Activated naive CD4-positive, alpha-beta T cell treated with anti-CD3 and anti-CD28 coated beads, Interleukin-2, amount 50 U/mL, for 24 hours (primary cell): ENCODE results near the gene CSNK2A2.

ENCODE experiments used
- H3K27ac Mint-ChIP-seq: one replicate; pipeline ENCODE4 v1.8.0; 2021; ENCODE audit warnings: mild to moderate bottlenecking, mixed read lengths
- H3K27me3 Mint-ChIP-seq: one replicate; pipeline ENCODE4 v1.8.0; 2021; ENCODE audit warnings: mixed read lengths
- H3K36me3 Mint-ChIP-seq: one replicate; pipeline ENCODE4 v1.8.0; 2021; ENCODE audit warnings: mixed read lengths
- H3K4me1 Mint-ChIP-seq: one replicate; pipeline ENCODE4 v1.8.0; 2021; ENCODE audit warnings: mixed read lengths
- H3K4me3 Mint-ChIP-seq: one replicate; pipeline ENCODE4 v1.8.0; 2021; ENCODE audit warnings: mild to moderate bottlenecking, mixed read lengths
- H3K9me3 Mint-ChIP-seq: one replicate; pipeline ENCODE4 v1.8.0; 2021; ENCODE audit warnings: mixed read lengths

The CSNK2A2 gene

GRCh38 chr16:58211846-58212245 is 13.9 kb upstream of the CSNK2A2 start:
- Mint-ChIP-seq H3K27me3 (peaks cover 15% of the 10 kb centered on the region), H3K4me1 (no peaks in the 10 kb centered on the region), H3K9me3 (peaks cover 4% of the 10 kb centered on the region), H3K36me3 (peaks cover 2% of the 10 kb centered on the region), H3K27ac (no peak overlapping the region), H3K4me3 (no peak overlapping the region)

- H3K4me1 Mint-ChIP-seq: no peaks in the 10 kb centered on the region
- H3K36me3 Mint-ChIP-seq: peaks cover 2% of the 10 kb centered on the region
- H3K9me3 Mint-ChIP-seq: peaks cover 4% of the 10 kb centered on the region
- H3K27ac Mint-ChIP-seq: no peak overlapping the region
- peaks cover 15% of the 10 kb centered on the region for H3K27me3 Mint-ChIP-seq
- no peak overlapping the region for H3K4me3 Mint-ChIP-seq
Observed at GRCh38 chr16:58211245-58211644, 13.3 kb upstream of the CSNK2A2 start.

GRCh38 chr16:58205276-58206036 is 7.5 kb upstream of the CSNK2A2 start:
- Mint-ChIP-seq H3K9me3 (no peaks in the 10 kb centered on the region), H3K27ac (no peak overlapping the region)

DNA sequence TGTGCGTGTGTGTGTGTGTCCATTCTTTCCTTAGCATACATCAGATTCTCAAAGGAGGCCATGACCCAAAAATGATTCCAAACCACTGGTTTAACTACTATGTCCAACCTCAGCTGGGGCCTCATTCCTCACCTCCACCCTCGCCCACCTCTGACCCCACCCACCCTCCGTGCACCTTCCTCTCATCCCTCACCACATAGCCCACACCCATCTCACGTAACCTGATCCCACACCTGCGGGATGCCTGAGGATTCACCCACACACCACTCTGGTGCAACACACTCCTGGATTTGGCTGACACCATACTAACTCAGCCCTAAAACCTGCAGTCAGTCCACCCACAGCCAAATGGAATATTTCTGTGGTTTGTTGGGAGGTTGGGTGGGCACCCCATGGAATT is 3.3 kb upstream of the CSNK2A2 start:
- no peak overlapping the region for H3K4me3 Mint-ChIP-seq
- no peak overlapping the region for H3K27ac Mint-ChIP-seq
- peaks cover 11% of the 10 kb centered on the region for H3K27me3 Mint-ChIP-seq
- no peaks in the 10 kb centered on the region for H3K36me3 Mint-ChIP-seq
- peaks cover 21% of the 10 kb centered on the region for H3K4me1 Mint-ChIP-seq
- no peaks in the 10 kb centered on the region for H3K9me3 Mint-ChIP-seq

More at GRCh38 chr16:58205276-58206036, 7.5 kb upstream of the CSNK2A2 start:
- Mint-ChIP-seq H3K27me3 (peaks cover 9% of the 10 kb centered on the region), H3K36me3 (no peaks in the 10 kb centered on the region), H3K4me1 (no peaks in the 10 kb centered on the region), H3K4me3 (no peak overlapping the region)

- Mint-ChIP-seq H3K27me3 (peaks cover 11% of the 10 kb centered on the region), H3K4me3 (peak overlapping the region; percentile 9), H3K36me3 (peaks cover 5% of the 10 kb centered on the region), H3K9me3 (no peaks in the 10 kb centered on the region), H3K27ac (no peak overlapping the region), H3K4me1 (peaks cover 31% of the 10 kb centered on the region)
Observed at GRCh38 chr16:58200004-58200797, 2.3 kb upstream of the CSNK2A2 start.

GRCh38 chr16:58198803-58199411 is 1.0 kb upstream of the CSNK2A2 start:
- peaks cover 41% of the 10 kb centered on the region for H3K4me1 Mint-ChIP-seq
- H3K27me3 Mint-ChIP-seq: peaks cover 9% of the 10 kb centered on the region
- H3K4me3 Mint-ChIP-seq: peak overlapping the region; percentile 85
- peaks cover 9% of the 10 kb centered on the region for H3K36me3 Mint-ChIP-seq
- peak overlapping the region; percentile 91 for H3K27ac Mint-ChIP-seq
- no peaks in the 10 kb centered on the region for H3K9me3 Mint-ChIP-seq

DNA sequence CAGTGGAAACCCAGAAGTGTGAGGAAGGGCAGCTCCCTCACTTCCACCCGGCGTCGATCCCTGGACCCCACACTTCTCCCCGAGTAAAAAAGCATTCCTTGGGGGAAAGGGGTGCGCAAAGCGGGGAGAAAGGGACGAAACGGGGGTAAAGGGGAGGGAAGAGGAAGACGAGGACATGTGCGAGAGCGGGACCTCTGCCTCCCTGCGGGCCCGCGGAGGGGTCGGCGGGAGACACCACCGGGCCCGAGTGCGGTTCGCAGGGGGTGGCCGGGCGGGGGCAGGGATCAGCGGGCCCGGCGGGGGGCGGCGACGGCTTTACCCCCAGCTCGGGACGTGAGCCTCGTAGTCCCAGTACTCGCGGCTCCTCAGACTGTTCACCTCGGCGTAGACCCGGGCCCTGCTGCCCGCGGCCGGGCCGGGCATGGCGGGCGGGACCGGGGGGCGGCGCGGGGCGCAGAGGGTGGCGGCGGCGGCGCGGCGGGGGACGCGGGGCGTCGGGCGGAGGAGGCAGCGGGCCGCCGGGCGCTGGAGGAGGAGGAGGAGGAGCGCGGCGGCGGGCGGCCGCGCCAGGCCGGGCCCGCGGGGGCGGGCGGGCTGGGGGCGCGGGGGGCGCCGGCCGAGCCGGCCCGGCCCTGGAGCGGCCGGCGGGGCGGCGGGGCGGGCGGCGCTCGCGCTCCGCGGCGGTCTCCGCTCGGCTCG is 443 bp downstream of the CSNK2A2 start:
- Mint-ChIP-seq H3K27ac (peak overlapping the region; percentile 74), H3K4me1 (peaks cover 56% of the 10 kb centered on the region), H3K9me3 (no peaks in the 10 kb centered on the region), H3K36me3 (peaks cover 9% of the 10 kb centered on the region), H3K4me3 (peak overlapping the region; percentile 94), H3K27me3 (peaks cover 7% of the 10 kb centered on the region)

- H3K27me3 Mint-ChIP-seq: peaks cover 7% of the 10 kb centered on the region
- H3K36me3 Mint-ChIP-seq: peaks cover 12% of the 10 kb centered on the region
- H3K9me3 Mint-ChIP-seq: no peaks in the 10 kb centered on the region
- peak overlapping the region; percentile 74 for H3K27ac Mint-ChIP-seq
- peaks cover 60% of the 10 kb centered on the region for H3K4me1 Mint-ChIP-seq
- H3K4me3 Mint-ChIP-seq: peak overlapping the region; percentile 94
Observed at GRCh38 chr16:58196898-58197313, 1.0 kb downstream of the CSNK2A2 start.

DNA sequence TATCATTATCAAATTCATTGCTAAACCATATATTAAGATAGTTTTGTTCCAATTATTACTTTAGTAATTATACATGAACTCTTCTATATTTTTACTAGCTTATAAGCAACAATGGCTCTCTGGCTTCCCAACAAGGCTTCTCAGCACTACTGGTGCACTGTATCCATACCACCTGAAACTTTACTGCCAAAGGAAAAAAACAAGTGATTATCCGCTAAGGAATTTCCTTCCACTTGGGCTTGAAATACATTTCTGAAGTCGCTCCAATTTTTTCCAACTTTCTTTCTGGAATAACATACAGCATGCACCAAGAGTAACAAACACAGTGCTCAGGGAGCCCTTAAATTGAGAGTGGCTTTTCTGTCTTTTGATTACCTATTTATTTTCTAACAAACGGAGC is 2.1 kb downstream of the CSNK2A2 start:
- peaks cover 7% of the 10 kb centered on the region for H3K27me3 Mint-ChIP-seq
- H3K4me1 Mint-ChIP-seq: peaks cover 70% of the 10 kb centered on the region
- peak overlapping the region; percentile 94 for H3K4me3 Mint-ChIP-seq
- peaks cover 17% of the 10 kb centered on the region for H3K36me3 Mint-ChIP-seq
- no peaks in the 10 kb centered on the region for H3K9me3 Mint-ChIP-seq
- H3K27ac Mint-ChIP-seq: peak overlapping the region; percentile 2

DNA sequence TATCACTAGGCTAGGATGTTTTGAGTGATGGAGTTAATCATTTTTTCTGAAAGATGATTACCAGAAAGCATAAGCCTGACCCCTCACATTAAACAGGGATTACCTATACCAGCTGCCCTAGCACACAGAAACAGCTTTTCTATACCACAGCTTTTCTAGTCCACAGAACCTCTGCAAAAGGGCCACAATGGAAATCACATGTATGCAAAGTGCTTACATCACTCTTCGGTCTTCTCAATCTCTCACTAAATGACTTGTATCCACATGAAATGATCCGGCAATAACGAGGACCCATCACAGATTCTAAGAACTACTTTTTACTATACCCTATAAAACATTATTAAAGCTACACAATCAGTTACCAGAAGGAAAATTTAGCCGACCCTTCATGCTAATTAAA is 2.6 kb downstream of the CSNK2A2 start:
- peaks cover 4% of the 10 kb centered on the region for H3K27me3 Mint-ChIP-seq
- peak overlapping the region; percentile 2 for H3K27ac Mint-ChIP-seq
- peaks cover 17% of the 10 kb centered on the region for H3K36me3 Mint-ChIP-seq
- peak overlapping the region; percentile 27 for H3K4me3 Mint-ChIP-seq
- peaks cover 74% of the 10 kb centered on the region for H3K4me1 Mint-ChIP-seq
- H3K9me3 Mint-ChIP-seq: no peaks in the 10 kb centered on the region

DNA sequence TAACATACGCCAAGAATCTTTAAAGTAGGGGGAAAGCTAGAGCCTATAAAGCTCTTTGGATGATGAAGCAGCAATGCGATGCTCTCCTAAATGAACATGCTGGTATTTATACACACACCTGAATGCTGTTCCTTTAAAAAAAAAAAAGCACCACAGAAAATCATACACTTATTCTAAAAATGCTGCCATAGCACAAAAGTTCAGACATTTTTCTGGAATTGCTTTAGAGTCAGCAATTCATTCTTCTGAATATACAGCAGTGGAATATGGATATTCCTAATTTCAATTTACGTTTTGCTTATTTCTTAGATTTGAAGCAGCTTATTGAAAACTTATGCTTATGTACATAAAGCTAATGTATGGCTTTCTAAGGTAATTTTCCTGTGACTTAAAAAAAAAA is 3.1 kb downstream of the CSNK2A2 start:
- Mint-ChIP-seq H3K9me3 (no peaks in the 10 kb centered on the region), H3K27me3 (no peaks in the 10 kb centered on the region), H3K27ac (no peak overlapping the region), H3K4me1 (peaks cover 79% of the 10 kb centered on the region), H3K4me3 (no peak overlapping the region), H3K36me3 (peaks cover 17% of the 10 kb centered on the region)

DNA sequence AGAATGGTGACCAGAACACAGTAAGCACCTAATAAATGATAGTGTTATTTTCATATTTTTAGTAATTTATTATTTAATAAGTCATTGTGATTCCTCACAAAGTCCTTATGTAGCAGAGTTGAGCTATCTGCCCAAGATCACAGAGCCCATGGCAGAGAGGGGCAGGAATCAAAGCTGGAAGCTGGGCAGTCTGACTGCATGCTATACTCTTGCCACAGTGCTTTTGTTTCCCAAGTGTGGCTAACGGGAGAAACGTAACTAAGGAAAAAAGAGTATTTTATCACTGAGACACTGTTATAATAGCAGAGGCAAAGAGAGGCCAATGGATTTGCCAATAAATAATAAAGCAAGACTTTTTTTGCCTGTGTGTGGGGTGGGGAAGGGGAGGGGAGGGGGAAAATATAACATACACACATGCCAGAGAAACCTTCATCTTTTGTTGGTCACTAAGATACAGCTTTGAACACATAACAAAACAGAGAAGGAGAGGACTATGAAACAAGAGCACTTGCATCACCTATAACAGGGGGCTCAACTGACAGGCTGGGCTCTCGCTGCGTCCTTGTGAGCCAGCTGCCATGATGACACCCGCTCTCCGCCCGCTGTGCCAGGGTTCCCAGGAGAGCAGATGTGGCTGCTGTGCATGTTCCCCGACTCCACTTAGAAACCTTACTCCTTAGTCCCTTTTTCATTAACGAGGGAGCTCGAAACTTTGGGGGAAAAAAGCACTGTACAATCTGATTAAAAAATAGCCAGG is 10.1 kb downstream of the CSNK2A2 start:
- Mint-ChIP-seq H3K9me3 (no peaks in the 10 kb centered on the region), H3K36me3 (peaks cover 28% of the 10 kb centered on the region), H3K4me3 (no peak overlapping the region), H3K27ac (no peak overlapping the region), H3K4me1 (peaks cover 52% of the 10 kb centered on the region), H3K27me3 (no peaks in the 10 kb centered on the region)

DNA sequence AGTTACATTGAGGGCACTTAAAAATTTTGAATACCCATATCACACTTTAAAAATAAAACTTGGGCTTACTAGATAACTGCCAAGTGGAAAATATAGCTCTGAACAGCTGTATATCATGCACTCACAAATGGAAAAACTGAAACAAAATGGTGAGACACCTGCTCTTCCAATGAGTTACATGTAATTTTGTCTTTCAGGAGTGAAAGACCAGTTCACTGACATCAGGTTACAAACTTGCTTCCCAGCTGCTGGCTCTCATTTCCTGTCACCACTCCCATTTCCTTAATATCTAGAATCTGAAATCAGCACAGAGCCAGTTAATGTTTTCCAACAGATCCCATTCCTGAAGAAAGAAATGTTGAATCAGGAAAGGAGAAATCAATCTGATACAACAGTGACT is 10.8 kb downstream of the CSNK2A2 start:
- Mint-ChIP-seq H3K27me3 (no peaks in the 10 kb centered on the region), H3K4me3 (no peak overlapping the region), H3K9me3 (no peaks in the 10 kb centered on the region), H3K27ac (peak overlapping the region; percentile 80), H3K36me3 (peaks cover 29% of the 10 kb centered on the region), H3K4me1 (peaks cover 45% of the 10 kb centered on the region)

- peaks cover 31% of the 10 kb centered on the region for H3K36me3 Mint-ChIP-seq
Observed at GRCh38 chr16:58186176-58186944, 11.5 kb downstream of the CSNK2A2 start.

More at GRCh38 chr16:58186176-58186944, 11.5 kb downstream of the CSNK2A2 start:
- Mint-ChIP-seq H3K27ac (no peak overlapping the region), H3K27me3 (no peaks in the 10 kb centered on the region), H3K9me3 (no peaks in the 10 kb centered on the region), H3K4me1 (peaks cover 45% of the 10 kb centered on the region), H3K4me3 (no peak overlapping the region)
